NK-92 (cell line): ENCODE data around the gene NBPF1.
"Not testable (repeated sequence)": the region's sequence is repeated elsewhere in the genome, so short reads cannot be mapped to it uniquely, and the experiment has no call there.

ENCODE experiments used
- DNase-seq: peaks from one replicate; lab custom pipeline; 2025; ENCODE audit not compliant: unreplicated experiment; lab: John Stamatoyannopoulos, UW

NBPF1 gene

DNA sequence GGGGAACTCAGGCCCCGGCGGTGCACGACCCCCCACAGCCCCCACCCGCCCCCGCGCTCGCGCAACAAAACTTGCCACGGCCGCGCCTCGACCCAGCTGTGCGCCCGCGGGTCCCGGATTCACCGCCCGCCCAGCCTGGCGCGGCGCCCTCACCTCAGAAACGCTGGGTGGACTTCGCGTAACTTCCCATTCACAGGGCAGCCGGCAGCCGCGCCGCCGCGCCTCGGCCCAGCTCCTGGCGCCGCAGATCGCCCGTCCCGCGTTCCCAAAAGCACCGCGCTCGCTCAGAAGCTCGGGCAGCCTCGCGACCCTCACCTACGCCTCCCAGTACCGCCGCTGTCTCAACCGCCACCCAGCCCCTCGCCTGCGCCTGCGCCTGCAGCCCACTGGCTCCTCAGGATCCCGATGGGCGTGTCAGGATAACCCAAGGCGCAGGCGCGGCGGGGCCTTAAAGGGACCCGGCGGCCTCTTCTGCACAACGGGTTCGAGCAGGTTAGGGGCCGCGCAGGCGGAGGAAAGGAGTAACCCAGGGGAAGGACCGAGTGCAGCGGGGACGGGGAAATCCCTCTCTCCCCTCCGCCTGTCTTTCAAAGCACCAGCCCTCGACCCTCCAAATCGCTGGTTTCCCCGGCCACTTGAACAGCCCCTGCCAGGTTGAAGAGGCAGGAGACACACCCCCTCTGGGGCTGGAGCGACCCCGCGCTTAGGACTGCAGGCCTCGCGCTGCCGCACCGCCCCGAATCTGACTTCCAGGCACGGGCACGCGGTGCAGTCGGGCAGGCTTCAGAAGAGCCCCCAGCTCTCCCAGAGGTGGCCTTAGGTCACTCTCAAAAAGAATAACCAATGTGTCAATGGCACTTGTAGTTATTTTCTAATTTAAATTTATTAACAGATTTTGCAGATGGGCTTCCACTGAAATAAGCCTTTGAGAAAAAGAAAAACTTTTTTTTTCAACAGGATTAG, at the start of gene NBPF1:
Gene NBPF1 (minus strand): TSS at position 380 of the 963 bp plus-strand sequence.
- peak; percentile 56 for DNase-seq

DNA sequence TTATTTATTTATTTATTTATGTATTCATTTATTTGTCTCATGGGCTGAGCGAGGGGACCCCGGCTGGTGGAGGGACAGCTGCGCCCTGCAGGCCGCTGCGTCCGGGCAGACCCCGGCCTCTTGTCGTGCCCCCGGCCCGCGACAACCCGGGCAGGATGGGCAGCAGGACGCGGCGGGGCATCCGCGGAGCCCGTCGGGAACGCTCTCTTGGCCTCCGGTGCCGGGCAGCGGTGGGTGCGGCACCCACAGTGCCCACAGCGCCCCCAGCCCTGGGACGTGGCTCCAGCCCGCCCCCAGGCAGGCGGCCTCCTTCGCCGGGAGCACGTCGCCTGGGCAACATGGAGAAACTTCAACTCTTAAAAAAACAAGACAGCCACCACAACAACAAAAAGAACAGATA, 44.9 kb upstream of the NBPF1 start:
- DNase-seq, result not testable (repeated sequence)

DNA sequence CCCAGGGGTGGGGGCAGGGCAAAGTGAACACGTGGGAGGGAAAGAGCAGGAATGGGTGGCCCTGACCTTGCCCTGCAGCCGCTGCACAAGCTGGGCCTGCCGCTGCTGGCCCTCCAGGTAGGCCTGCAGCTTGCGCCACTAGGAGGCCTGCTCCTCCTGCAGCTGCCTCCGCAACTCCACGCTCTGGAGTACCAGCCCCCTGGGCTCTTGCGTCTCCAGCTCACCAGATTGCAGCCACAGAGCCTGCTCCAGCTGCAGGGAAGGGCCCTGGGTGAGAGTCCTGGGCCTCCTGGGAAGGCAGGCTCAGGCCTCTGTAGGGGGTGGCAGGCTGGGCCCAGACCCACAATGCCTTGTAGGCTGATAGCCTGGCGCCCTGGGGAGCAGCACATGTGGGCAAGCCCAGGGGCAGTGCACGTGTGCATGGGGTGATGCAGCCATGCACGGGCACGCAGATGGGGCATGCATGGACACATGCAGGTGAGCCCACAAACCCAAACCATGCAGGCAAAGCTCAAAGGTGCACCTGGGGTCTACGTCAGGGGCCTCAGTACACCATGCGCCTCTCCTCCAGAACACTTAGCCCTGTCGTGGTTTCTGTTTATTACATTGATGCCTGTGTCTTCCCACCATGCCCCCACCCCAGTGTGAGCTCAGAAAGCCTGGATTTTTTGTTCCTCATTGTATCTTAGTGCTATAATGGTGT, 43.8 kb upstream of the NBPF1 start:
- not testable (repeated sequence) for DNase-seq

DNA sequence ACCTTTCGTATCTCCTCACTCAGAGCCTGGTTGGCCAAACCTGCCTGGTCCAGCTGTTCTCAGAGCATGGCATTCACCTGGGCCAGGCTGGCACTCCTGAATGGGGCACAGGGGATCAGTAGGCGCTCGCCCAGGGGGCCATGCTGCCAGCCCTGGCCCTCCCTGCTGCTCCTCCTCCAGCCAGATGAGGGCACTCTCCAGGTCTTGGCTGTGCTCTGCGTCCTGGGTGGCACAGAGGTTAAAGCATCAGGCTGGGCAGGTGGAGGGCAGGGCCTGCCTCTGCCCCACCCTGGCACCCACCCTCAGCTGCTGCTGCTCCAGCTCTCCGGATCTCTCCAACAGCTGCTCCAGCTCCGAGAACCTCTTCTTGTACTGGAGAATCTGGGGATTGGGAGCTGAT, 43.2 kb upstream of the NBPF1 start:
- not testable (repeated sequence) for DNase-seq

DNA sequence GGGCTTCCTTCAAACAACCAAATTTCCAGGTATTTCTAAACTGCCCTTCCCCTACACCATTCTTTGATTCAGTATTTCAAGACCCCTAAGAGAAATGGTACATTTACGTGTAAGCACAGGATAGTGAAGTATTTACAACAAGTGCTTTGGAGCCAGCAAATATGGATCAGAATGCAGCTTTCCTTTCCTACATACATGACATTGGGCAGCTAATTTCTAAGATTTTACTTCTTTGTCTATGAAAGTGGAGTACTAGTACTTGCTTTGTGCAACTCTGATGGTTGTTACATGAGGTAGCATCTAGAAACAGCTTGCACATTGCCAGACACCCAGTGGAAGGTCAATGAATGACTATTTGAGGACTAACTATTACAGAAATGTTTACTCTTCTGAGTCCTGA, 38.2 kb upstream of the NBPF1 start:
- not testable (repeated sequence) for DNase-seq

DNA sequence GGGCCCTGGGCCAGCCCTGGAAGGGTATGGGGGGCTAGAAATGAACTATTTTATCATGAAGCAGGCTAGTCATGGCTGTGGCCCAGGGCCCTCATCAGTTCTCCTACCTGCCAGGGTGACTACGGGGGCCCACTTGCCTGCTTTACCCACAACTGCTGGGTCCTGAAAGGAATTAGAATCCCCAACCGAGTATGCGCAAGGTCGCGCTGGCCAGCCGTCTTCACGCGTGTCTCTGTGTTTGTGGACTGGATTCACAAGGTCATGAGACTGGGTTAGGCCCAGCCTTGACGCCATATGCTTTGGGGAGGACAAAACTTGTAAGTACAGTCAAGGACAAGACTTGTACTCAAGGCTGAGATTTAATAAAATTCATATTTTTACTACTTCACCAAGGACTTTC, 36.6 kb upstream of the NBPF1 start:
- DNase-seq, result not testable (repeated sequence)

DNA sequence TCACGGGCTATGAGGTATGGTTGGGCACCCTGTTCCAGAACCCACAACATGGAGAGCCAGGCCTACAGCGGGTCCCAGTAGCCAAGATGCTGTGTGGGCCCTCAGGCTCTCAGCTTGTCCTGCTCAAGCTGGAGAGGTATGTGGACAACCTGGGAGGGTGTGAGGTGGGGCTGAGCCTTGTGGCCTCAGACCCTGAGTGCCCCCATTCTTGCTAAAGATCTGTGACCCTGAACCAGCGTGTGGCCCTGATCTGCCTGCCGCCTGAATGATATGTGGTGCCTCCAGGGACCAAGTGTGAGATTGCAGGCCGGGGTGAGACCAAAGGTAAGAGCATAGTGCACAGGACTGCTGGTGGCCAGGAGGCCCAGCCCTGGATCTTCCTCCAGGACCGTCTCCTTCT, 36.0 kb upstream of the NBPF1 start:
- not testable (repeated sequence) for DNase-seq

DNA sequence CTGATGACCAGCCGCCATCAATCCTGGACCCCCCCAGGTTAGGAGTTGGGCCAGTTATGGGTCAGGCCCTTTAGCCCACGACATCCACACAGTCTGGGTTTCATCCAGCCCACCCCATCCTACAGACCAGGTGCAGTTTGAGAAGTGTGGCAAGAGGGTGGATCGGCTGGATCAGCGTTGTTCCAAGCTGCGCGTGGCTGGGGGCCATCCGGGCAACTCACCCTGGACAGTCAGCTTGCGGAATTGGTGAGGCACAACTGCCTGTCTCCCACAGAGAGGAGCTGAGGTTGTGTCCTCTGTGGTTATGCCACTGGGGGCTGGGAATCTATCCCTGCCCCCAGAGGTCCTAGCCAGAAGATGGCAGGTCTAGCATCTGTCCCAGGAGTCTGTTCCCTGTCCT, 35.4 kb upstream of the NBPF1 start:
- DNase-seq, result not testable (repeated sequence)

DNA sequence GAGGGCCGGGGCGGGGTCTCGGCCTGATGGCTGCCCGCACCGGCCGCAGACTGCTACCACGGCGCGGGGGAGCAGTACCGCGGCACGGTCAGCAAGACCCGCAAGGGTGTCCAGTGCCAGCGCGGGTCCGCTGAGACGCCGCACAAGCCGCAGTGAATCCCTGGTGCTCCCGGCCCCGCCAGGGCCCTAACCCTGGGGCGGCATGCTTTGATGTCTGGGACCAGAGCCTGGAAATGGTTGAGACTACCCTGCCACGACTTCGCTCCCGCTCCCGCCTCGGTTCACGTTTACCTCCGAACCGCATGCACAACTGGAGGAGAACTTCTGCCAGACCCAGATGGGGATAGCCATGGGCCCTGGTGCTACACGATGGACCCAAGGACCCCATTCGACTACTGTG, 34.9 kb upstream of the NBPF1 start:
- not testable (repeated sequence) for DNase-seq

DNA sequence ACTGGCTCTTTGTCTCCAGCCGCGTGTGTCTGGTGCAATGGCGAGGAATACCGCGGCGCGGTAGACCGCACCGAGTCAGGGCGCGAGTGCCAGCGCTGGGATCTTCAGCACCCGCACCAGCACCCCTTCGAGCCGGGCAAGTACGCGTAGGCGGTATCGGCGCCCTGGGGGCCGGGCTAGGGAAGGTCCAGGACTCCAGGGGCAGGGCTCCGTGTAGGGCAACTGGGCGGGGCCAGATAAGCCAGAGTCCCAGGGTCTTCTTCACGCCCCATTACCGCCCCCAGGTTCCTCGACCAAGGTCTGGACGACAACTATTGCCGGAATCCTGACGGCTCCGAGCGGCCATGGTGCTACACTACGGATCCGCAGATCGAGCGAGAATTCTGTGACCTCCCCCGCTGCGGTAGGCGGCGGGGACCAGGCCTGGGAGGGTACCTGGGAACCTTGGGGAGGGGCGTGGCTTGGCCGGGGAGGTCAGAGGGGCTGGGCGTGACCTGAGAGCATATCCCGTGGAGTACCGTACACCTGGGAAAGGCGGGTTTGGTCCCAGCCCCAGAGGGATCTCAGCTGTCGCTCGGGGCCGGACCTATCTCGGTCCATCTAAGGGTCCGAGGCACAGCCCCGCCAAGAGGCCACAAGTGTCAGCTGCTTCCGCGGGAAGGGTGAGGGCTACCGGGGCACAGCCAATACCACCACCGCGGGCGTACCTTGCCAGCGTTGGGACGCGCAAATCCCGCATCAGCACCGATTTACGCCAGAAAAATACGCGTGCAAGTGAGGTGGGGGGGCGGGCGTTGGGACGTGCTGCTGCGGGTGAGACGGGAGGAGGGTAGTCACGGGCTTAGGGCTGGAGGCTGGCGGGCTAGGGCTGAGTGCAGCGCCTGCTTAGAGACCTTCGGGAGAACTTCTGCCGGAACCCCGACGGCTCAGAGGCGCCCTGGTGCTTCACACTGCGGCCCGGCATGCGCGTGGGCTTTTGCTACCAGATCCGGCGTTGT, 34.1 kb upstream of the NBPF1 start:
- DNase-seq, result not testable (repeated sequence)

DNA sequence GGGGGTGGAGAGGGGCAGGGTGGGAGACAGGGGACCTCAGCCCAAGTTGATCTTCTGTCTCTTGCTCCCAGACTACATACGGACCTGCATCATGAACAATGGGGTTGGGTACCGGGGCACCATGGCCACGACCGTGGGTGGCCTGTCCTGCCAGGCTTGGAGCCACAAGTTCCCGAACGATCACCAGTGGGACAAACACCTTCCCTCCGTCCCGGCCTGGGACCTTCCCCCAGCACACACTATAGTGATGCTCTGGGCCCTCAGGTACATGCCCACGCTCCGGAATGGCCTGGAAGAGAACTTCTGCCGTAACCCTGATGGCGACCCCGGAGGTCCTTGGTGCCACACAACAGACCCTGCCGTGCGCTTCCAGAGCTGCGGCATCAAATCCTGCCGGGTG, 33.4 kb upstream of the NBPF1 start:
- not testable (repeated sequence) for DNase-seq

DNA sequence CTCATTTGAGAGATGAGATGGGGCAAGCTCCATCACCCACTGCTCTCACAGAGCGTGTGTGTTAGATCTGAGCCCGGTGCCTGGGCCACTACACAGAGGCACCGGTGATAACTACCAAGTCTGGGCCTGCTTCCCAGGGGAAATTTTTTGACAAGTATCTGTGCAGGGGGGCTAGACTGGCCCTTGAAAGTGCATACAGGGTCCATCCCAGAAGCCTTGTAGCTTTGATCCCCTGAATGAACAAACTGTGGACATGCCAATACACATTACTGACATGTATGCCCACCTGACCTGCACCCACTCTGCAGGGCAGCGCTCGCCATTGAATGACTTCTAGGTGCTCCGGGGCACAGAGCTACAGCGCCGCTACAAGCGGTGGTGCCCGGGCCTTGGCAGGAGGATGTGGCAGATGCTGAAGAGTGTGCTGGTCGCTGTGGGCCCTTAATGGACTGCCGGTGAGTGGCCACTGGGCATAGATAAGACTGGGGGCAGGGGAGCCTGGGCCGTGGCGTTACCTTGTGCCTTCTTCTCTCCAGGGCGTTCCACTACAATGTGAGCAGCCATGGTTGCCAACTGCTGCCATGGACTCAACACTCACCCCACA, 32.8 kb upstream of the NBPF1 start:
- DNase-seq, result not testable (repeated sequence)

DNA sequence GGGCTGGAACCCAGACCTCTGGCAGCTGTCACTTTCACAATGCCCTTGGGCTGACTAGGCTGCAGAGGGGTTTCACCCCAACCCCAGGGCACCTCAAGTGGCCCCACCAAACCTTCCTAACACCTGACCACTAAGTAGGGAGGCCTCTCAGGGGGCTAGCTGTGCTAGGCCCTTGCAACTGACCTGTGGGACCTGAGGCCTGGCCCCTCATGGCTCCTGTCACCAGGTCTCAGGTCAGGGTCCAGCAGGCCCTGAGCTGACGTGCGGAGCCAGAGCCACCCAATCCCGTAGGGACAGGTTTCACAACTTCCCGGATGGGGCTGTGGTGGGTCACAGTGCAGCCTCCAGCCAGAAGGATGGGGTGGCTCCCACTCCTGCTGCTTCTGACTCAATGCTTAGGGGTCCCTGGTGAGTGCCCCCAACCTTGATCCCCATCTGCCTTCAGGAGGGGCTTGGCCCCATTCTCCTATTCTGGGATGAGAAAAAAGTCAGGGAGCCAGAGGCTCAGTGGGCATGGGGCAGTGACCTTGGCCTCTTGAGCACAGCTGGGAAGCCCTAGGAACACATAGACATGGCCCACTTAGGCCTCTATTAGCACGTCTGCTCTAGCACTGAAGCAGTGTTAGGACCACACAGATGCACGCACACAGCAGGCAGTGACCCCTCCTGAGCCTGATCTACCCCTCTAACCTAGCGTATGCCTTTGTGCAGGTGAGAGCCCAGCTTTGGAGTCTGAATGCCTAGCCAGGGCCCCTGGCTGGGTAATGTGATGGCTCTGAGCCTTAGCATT, 32.1 kb upstream of the NBPF1 start:
- not testable (repeated sequence) for DNase-seq

DNA sequence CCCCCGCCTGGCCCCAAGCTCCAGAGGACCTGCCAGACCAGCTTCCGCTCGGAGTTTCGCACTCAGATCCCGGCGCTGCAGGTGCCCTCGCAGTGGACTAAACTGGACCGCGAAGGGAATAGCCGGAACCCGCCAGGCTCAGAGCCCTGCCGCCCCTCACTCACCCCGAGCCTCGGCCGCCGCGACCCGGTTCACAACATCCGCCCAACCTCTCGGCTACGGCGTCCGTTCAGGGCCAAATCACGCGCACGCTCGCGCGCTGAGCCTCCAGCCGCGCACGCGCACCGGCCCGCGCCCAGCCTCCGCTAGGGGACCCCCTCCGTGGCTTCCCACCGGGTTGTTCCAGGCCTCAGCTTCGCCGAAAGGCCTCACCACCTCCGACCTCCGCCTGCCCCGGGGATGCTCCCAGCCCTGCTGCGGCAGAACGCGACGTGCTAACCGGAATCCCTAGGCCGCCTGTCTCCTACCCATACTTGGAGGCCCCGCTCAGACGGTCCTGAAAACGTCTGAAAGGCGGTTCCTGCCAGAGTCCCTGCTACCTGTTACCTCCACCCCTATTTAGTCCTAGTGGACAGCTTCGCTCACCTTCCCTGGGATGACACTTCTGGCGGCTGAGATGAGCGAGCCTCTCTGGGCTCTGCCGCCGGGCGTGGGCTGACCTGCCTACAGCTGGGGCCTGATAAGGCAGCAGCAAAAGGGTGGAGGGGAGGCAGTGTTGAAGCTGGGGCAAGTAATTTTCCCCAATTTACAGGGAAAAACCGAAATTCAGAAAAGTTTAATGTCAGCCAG, 31.3 kb upstream of the NBPF1 start:
- DNase-seq, result peak; percentile 86

DNA sequence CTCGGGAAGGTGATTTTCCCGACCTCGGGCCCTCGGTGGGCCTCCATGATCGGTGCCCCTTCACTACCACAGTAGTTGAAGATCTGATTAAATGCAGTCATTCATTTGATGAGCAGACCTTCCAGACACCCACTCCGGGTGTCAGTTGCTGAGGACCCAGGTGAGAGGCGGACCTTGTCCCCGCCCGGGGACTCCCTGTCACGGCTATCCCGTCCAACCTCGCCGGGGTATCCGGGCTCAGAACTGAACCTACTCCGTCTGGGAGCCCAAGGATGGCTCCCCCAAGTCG, 30.8 kb upstream of the NBPF1 start:
- DNase-seq, result no peak

DNA sequence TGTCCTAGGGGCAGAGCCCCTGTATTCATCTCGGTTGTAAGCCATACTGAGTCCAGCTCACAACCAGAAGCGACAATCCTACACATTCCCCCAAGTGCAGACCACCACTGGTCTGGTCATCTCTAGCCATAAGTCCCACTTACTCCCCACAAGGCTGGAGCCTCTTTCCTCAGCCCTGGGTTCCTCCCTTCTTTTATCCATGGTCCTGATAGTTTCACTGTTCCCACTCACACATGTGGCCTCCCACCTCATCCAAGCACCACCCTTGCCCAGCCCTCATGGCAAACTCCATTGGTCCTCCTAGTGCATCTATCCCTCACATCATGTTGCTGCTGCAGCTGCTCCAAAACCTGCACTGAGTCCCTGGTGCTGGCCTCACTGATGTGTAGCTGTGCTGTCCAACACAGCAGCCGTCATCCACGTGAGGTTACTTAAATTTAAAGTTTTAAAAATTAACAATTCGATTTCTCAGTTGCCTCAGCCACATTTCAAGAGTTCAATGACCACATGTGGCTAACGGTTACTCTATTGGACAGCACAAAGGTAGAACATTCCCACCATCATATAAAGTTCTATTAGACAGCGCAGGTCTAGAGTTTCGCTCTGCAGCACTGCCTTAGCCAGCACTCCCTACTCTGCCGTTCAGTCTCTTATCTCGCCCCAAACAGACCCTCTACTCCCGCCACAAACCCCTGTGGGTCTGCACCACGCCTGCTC, 30.3 kb upstream of the NBPF1 start:
- not testable (repeated sequence) for DNase-seq

DNA sequence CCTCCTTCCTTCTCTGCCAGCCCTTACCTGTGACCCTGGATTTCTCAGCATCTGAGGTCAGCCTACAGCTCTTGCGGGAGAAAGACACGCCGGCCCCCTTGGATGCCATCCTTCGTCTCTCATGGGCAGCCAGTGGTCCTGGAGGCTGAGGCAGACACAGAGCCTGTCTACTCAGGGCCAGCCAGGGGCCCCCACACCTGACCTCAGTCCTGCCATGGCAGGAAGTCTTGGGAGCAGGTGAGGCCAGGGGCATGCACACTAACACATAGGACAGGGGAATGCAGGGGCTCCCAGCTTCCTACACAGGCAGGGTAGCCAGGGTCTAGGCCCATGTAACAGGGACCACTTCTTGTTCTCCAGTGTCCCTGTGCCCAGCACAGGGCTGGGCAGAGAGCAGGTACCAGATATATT, 29.6 kb upstream of the NBPF1 start:
- not testable (repeated sequence) for DNase-seq
